GM20431 (cell line): Measurements from ENCODE around the gene MTCL1.

Experiments used
- in situ Hi-C: fragments of 300-500 bp; cut with MseI, MboI; formaldehyde crosslinking; loops from one replicate; pipeline ENCODE4 v1.15.0; 2020; ENCODE audit warnings: low sequenced_read_pairs; ENCODE audit not compliant: unreplicated experiment

The MTCL1 gene

DNA sequence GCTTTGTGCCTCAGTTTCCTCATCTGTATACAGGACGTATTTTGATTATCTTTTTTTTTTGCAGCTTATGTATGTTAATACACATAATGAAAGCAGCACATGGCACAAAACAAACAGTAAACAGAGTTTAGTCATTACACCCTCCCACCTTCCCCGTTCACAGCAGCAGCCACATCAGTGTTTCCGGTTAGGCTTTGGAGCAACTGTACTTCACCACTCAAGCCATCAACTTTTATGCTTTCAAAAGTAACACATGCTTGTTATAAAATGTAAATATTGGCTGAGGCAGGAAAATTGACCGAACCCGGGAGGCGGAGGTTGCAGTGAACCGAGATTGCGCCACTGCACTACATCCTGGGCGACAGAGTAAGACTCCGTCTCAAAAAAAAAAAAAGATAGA, 117.3 kb downstream of the MTCL1 start:
- in situ Hi-C loops, result no loop called here

DNA sequence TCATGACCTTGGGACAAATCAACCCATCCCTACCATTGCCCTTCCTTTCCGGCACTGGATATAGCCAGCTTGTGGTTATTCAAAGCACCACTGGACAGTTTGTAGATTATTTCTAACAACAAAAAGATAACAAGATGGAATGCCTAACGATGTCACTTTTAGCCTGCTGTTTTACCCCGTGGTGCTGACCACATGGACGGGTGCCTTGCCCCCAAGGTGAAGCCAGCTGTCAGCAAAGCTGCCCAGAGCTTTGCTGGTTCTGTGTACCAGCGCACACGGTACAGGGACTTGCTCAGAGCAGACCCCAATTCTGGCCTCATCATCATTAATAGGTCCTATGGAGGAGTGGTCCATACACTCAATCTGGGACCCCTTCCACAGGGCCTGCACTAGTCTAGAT, 118.2 kb downstream of the MTCL1 start:
- in situ Hi-C loops, result no loop called here

DNA sequence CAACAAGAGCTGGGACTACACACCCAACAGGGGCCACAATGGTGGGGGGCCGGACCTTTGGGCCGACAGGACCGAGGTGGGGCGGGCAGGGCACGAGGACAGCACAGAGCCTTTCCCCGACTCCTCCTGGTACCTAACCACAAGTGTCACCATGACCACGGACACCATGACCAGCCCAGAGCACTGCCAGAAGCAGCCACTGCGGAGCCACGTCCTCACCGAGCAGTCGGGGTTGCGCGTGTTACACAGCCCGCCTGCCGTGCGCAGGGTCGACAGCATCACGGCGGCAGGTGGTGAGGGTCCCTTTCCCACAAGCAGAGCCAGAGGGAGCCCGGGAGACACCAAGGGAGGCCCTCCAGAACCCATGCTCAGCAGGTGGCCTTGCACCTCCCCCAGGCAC, 119.5 kb downstream of the MTCL1 start:
- in situ Hi-C loops, result no loop called here

DNA sequence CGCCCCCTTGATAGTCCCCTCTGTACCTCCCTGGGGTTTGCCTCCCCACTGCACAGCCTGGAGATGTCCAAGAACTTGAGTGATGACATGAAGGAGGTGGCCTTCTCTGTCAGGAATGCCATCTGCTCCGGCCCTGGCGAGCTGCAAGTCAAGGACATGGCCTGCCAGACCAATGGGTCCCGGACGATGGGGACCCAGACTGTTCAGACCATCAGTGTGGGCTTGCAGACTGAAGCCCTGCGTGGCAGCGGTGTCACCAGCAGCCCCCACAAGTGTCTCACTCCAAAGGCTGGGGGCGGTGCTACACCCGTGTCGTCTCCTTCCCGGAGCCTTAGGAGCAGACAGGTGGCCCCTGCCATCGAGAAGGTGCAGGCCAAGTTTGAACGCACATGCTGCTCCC, 119.9 kb downstream of the MTCL1 start:
- in situ Hi-C loops, result no loop called here

DNA sequence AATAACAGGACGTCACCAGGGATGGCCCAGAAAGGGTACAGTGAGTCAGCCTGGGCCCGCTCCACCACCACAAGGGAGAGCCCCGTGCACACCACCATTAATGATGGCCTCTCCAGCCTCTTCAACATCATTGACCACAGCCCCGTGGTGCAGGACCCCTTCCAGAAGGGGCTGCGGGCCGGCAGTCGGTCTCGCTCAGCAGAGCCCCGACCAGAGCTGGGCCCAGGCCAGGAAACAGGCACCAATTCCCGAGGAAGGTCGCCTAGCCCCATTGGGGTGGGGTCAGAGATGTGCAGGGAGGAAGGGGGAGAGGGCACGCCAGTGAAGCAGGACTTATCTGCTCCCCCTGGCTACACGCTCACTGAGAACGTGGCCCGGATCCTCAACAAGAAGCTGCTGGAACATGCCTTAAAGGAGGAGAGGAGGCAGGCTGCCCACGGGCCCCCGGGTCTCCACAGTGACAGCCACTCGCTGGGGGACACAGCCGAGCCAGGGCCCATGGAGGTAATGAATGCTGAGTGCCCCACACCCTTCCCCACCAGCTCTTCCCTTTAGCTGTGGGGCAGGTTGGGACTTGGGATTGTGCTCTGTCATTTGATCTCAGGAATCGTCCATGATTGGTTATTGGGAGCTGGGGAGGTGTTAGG, 120.5 kb downstream of the MTCL1 start:
- in situ Hi-C loops, result no loop called here

DNA sequence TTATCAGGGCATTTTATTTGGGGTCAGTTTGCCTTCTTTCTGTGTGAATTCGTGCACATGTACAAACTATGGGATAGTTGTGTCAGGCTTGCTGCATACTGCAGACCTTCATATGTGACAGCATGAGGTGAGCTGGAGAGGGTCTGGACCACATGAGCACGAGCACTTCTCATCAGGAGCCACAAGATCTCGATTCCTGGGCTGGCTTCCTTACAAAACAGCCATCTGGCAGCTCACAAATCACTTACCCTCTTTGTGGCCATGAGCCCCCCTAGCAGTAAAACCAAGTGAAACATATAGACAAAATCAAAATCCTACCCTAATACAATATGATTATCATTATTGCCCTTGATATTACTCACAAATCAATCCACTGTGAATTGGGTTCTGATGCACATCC, 121.2 kb downstream of the MTCL1 start:
- in situ Hi-C loops, result no loop called here

DNA sequence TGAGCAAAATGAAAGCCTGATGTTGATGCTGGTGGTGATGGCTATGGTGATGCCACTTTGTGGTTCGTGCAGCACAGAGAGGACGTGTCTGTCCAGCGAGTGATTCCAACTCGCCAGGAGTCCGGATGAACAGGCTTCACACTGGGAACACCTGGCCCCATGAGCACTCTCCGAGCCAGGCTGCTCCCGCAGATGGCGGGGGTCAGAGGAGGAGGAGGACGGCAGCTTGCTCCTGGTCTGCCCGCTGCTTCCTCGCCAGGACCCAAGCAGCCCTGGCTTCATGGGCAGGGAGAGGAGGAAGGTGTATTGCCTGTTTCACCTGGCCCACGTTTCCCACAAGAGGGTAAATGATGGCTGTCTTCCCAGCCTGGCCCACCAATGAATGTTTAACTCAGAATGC, 121.6 kb downstream of the MTCL1 start:
- in situ Hi-C loops, result no loop called here

DNA sequence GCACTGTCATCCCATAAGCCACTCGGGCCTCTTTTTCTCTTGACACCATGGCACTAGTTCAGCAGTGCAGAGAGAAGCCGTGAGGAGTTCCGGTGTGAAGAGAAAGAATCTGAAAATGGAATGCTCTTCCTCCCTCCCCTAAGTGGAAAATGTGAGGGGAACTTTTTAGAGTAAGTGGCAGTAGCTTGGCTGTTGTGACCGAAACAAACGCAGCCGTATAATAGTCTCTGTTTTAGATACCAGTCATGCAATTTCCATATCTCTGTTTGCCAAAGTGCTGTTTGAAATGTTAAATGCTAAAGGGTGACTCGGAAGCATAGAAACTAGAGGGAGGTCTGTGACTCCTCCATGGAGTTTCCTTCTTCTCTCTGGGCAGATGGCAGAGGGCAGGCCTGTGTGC, 122.9 kb downstream of the MTCL1 start:
- in situ Hi-C loops, result no loop called here

DNA sequence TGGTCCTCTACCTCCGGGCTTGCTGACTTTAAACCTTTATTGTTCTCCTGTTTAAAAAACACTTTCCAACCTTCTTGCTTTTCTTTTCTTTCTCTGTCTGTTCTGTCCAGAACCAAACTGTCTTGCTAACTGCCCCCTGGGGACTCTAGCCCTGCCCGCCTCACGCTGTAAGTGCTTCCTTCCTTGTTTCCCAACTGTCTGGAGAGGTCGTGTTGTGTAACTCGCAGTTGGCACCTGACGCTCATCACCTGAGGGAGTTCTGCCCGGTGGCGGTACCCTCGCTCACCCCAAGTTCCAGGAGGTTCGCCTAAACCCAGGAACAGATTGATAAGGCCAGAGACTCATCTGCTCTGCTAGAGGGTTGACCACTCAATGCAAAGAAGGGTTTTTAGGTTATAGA, 123.4 kb downstream of the MTCL1 start:
- in situ Hi-C loops, result no loop called here

DNA sequence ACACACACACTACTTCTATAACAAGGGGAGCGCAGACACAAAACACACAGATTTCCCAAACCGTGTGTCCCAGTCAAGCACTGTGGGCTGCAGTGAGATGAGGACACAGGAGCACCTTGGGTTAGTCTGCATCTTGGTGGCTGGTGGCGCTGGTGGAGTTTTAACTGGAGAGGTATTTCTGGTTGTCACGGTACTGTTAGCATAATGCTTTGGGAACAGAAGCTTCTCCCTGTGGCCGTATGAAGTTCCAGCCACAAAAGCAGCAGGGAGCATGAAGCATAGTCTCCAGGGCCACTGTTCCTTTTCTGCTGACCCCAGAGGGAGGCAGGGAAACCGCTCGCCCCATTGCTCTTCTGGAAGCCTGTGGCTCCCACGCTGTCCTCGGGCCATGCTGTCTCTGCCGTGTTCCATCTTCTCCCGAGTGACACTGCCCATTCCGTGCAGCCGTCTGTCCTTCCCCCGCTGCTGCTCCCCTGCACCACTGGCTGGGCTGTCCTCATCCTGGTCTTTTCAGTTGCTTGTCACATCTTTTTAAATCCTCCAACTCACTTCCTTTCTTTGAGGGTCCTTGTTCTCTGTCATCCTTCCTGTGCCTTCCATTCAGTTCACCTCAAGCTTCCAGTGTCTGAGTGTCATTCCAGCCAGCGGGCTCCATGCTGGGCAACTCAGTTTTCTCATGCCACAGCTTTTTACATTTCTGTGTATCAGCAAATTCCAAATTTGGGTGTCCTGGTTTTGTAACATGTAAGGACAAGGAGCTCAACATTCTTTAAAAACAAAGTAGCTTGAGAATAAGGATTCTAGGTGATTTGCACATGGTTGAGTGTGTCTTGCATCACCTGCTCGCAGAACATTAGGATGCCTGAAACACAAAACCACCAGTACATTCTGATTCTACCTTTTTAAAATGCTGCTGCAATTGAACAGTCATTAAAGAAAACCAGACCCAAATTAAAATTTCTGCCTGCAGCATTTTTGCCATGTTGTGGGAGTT, 125.0 kb downstream of the MTCL1 start:
- in situ Hi-C loops, result no loop called here

DNA sequence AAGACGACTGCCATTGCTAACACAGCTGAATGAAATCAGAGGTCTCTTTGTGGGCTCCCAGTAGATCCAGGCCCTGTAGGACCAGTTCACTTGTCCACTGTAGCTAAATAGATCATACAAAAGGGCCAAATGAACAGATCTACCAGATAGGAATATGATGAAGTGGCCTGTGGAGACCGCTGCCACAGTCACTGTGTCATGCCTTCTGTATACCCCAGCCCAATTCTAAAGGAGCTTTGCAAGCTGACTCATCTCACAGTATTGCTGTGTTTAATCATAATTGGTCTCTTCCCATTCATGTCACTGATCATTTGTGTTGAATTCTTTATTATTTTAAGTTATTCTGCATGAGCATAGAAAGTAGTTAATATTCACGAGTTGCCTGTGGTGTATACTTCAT, 125.8 kb downstream of the MTCL1 start:
- in situ Hi-C loops, result no loop called here

DNA sequence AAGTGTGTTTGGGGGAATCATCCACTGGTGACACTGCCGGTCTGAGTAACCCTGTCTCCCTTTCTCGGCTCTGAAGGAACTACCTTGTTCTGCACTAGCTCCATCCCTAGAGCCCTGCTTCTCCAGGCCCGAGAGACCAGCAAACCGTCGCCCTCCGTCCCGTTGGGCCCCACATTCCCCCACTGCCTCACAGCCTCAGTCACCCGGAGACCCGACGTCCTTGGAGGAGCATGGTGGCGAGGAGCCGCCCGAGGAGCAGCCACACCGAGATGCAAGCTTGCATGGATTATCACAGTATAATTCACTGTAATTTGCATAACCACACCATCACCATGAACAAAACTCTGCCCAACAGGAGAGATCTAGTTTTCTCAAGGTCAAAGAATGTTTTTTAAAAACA, 126.2 kb downstream of the MTCL1 start:
- in situ Hi-C loops, result no loop called here

DNA sequence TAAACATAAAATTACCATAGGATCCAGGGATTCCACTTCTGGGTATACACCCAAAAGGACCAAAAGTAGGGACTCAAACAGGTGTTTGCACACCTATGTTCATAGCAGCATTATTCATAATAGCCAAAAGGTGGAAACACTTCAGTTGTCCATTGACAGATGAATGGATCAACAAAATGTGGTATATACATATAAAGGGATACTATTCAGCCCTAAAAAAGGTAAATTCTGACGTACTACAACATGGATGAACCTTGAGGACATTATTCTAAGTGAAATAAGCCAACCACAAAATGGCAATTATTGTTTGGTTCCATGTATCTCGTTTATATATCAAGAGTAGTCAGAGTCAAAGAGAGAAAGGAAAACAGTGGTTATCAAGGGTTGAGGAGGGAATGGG, 128.1 kb downstream of the MTCL1 start:
- in situ Hi-C loops, result no loop called here

DNA sequence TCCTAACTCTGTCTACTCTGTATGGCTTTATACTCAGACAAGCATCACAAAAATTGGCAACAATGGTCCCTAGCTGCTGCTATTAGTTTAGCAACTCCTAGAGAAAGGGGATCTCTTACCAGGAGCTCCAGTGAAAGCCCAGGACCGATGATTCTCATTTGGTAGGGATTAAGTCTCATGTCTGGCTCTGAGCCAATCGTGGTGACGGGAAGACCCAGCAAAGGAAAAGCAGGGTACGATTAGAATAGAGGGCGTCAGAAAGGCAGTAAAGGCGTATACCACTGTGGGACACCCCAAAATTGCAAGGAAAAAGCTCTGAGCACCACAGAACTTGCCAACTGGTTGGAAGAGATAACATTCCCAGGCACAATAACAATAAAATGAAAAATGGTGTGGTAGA, 129.5 kb downstream of the MTCL1 start:
- in situ Hi-C loops, result no loop called here

DNA sequence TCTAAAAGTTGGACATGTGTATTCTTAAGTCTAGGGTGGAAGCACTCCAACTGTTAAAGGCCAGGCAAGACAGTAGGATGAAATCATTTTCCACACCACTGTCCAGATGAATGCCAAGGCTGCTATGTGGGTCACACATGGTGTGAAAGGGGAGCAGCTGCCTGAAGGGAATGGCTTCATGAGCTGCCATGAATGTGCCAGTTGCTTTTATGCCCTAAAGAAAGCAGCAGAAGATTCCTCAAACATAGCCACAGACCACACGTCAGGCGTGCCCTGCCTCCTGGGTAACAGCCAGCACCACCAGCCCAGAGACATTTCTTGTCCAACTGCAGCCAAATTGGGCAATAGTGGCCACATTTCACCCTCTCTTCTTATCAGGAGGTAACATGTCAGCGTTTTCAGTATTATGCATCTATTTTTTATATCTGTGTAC, 130.2 kb downstream of the MTCL1 start:
- in situ Hi-C loops, result no loop called here

DNA sequence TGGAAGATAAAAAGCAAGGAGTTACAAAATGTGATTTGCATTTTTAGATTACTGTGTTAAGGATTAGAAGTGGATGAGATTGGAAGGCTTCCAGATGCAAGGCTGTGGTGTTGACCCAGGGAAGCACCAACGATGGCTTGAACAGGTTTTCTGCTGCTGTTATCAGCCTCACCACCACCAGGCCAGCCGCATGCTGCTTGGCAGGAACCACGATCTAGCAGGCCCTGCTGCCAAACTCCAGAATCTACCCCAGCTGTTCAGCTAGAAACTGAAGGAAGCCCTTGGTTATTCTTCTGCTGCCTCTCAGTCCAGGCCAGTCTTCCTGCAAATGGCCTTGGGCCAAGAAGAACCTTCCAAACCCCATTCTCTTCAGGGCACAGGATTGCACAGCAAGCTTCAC, 133.9 kb downstream of the MTCL1 start:
- in situ Hi-C loops, result no loop called here

DNA sequence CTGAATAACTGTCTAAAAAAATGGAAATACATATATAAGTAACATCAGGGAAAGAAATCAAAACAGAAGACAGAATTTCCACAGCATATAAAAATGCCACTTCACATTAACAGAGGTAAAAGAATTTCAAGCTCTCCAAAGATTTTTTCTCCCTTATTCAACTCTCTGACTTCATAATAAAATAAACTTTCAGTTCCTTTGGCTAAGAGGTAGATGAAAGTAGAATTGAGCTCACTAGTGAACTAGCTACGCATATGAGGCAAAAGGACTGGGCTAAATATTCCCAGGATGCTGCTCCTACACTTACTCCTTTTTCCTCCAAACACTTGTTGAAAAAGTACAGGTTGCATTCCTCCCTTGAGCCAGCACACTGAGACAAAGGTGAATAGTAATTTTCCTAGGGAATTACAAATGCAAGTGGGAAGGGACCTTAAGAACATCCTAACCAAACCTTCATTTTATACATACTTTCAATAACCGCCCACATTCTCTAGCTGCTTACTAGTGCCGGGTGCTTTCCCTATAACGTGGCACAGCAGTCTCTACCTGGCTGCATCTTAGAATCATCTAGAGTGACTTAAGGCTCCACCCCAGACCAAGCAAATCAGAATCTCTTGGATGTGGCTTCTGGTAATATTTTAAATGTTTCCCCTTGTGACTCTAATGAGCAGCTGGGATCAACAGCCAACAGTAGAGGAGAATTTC, 136.6 kb downstream of the MTCL1 start:
- in situ Hi-C loops, result no loop called here

DNA sequence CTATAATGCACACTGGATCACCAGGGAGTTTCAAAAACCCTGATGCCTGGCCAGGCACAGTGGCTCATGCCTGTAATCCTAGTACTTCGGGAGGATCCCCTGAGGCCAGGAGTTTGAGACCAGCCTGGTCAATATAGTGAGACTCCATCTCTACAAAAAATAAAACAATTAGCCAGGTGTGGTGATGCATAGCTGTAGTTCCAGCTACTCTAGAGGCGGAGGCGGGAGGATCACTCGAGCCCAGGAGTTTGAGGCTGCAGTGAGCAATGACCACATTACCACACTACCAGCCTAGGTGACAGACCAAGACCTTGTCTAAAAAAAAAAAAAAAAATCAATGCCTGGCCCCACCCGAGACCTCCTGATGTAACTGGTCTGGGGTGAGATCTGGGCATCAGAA, 137.2 kb downstream of the MTCL1 start:
- in situ Hi-C loops, result no loop called here

DNA sequence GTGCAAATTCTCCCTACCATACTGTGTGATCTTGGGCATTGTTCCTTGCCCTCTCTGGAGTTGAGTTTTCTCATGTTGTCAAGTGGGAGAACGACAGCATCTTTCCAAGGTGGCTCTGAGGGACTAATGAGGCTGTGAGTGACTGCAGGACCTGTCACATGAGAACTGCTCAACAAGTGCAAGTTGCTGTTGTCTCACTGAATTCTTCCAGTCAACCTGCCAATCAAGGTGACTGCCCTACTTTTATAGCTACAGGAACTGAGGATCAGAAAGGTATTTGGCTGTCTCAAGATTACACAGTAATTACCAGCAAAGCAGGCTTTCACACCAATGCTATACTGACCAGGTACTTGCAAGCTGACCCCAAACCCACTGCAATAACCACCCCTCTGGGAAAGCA, 137.6 kb downstream of the MTCL1 start:
- in situ Hi-C loops, result no loop called here

DNA sequence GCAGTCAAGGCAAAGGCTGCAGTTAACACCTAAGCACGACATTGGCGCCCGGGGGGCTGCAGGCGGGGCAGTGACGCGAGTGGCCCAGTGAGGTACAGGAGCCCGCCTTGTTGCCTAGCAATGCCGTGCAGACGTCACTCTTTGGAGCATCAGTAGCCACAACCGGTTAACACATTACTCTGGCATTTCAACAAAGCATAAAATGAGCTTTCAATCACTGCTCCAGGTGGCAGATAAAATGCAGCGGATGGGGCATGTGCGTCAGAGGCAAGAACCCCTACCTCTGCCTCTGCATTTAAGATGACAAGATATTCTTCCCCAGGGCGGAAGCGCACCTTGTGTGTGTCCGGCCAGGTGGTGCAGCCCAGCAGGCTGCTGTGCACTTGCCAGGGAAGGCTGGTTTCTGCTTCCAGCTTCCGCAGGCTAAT, 139.4 kb downstream of the MTCL1 start:
- in situ Hi-C loops, result no loop called here

DNA sequence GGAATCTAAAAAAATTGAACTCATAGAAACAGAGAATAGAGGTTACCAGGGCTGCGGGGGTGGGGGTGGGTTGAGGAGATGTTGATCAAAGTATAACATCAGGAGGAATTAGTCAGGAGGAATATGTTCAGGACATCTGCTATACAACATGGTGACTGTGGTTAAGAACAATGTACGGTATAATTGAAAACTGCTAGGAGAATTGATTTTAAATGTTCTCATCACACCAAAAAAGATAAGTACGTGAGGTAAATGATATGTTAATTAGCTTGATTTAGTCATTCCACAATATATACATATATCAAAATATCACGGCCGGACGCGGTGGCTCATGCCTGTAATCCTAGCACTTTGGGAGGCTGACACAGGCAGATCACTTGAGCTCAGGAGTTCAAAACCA, 140.2 kb downstream of the MTCL1 start:
- in situ Hi-C loops, result no loop called here
